HPDE6-E6E7 (cell line): ENCODE data around the gene TEAD1.

Experiments
- DNase-seq: peaks from one replicate; pipeline ENCODE4 v3.0.0; 2011; ENCODE audit warnings: missing footprints; ENCODE audit errors: extremely low spot score

TEAD1 gene

DNA sequence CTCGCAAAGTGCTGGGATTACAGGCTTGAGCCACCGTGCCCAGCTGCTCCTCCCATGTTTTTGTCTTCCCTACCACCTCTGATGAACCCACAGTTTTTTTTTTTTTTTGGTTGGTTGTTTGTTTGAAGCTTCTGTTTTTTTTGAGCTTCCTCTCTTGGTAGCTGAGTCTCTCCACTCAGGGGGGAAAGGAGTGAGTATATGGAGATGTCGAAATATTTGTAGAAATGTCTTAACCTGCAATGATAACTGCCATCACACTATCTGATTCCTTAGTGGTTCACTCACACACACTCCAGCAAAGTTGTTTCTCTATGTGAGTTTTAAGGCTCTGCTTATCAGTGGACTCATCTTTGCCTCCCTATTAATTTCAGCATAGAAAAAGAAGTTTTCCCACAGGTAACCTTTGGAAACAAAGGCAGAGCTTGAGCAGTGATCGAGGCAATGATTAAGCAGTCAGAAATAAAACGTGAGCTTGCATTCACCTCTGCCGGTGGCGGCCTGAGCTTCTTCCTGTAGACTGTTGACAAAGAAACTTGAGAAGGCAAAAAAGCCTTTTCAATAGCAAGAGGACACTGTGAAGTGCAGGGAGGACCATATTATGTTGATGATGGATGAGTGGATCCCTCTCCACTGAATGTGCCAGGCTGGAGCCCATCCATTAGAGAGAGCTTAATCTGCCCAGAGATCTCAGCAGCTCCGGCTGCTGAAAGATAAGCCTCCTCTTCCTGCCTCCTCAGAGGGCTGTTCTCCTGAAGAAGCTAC is 305.9 kb downstream of the TEAD1 start:
- no peak for DNase-seq

DNA sequence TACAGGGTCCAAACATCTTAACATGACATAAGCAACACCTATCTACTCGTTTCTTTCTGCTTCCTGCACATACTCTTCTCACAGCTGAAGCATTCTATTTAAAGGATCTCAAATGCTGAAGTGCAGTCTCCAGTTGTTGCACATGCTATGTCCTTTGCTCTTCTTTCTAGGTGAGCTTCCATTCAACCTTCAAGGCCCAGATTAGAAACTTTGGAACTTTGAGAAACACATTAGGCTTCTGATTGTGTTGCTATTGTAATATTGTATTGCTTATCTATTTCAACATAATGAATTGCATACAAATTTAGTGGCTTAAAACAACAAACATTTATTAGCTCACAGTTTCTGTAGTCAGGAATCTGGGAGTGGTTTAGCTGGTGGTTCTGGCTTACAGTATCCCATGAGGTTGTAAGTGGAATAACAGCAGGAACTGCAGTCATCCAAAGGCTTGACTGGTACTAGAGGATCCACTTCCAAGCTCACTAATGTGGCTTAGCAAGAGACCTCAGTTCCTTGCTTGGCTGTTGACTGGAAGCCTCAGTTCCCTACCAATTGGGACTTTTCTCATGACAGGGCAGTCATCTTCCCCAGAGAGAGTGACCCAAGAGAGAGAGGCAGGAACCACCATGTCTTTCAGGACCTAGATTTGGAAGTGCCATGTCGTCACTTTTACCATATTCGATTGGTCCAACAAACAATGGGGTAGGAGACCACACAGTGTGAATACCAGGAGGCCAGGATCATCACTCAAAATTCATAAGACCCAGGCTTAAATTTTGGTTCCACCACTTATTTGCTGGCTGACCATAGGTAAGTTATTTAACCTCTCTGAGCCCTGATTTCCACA is 307.7 kb downstream of the TEAD1 start:
- DNase-seq = no peak

DNA sequence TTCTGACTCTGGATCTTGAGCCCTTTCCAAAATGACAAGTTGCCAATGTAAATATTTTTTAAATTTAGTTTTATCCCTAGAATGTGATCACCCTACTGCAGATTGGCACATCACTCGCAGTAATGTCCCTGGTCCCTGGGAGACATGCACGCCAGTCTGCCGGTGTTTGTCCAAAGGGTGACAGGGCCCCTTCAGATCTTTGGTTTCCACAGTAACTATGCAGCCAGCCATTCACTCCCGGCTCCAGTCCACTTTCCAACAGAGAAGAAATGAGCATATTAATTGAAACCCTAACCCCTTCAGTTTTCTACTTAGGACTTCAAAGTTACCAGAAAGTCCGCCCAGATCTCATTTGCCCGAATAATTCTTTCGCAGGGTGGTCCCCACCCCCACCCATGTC is 309.1 kb downstream of the TEAD1 start:
- DNase-seq = no peak

DNA sequence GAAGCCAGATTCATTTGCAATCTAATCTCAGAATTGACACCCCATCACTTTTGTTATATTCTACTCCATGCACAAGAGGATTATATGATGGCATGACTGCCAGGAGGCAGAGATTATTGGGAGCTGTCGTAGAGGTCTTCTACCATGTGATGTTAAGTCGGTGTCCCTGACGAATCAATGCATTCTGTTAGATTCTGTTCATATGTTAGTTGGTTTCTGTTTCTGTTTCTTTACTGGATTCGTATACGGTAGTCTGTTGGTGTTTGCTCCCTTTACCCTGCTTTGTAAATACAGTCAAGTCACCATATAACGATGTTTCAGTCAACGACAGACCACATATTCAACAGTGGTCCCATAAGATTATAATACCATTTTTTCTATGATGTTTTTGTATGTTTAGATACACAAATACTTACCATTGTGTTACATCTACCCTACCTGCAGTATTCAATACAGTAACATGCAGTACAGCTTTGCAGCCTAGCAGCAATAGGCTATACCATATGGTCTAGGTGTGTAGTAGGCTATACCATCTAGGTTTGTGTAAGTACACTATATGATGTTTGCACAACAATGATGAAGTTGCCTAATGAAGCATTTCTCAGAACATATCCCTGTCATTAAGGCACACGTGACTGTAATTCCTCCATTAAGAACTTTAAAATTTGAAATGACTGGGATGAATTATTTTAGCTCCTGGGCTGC is 312.1 kb downstream of the TEAD1 start:
- no peak for DNase-seq

DNA sequence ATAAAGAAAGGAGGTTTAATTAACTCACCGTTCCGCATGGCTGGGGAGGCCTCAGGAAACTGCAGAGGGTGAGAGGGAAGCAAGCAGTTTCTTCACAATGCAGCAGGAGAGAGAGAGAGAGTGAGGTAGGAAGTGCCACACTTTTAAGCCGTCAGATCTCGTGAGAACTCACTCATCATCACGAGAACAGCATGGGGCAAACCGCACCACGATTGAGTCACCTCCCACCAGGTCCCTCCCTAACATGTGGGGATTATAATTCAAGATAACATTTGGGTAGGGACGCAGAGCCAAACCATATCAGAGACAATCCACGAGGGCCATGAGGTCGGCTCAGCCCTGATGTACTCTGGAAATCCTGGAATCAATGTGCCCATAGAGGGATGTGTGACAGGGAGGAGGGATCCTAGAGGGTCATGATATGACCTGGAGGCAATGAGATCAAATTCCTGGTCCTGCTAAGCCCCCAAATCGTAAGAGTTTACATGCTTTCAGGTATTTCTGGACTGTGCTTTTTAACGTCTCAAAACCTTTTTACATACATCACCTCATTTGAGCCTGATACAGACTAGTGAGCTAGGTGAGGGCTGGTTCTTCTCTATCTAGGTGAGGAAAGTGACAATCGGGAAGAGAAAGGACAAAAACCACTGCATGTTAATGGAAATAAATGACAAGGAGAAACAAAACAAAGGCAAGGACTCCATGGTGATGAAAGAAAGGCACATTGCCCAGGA is 315.4 kb downstream of the TEAD1 start:
- no peak for DNase-seq

DNA sequence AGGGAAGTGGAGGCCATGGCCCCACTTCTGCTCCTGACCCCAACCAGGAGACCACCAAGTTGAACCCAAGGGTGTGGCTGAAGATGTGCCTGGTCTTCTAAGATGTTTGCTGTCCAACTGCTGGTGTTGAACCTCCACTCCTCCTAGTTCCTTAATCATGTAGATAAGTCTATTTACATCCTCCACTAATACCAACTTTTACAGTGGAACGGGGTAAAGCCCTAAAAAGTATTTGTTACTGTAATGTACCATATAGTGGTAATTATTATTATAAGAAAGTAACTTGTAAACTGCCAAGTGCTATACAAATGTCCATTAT is 315.9 kb downstream of the TEAD1 start:
- DNase-seq = no peak

DNA sequence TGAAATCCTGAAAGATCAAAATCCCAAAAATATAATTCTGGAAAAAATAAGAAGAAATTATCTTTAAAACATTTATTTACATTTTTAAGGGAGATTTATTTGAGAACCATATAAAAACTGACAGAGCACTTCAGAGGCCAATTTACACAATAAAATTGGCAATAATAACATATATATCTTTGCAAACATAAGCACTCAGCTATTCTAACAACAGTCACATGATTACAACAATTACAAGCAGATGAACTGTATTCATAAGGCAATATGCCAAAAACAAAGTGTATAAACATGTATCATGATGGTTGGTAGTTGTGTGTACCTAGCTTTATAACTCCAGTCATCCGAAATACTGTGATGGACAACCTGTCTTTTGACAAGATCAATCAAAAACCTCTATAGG is 317.2 kb downstream of the TEAD1 start:
- no peak for DNase-seq

DNA sequence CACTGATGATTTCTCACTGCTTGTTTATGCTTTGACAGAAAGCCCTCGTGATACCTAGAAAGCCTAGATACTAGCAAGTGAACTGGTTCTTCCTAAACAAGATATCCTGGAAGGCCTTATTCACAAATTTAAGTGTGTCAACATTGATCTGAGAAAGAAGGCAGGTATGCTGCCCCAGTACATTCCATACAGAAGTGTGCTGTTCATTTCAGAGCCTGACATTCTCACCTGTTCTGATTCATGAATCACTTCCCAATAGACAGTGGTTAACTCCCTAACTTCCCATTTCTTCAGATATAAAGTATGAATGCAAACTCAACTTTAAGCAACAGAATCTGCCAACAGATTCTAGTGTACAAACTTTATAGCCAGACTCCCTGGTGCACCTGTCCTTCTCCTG is 319.4 kb downstream of the TEAD1 start:
- peak; percentile 42 for DNase-seq
